MM.1S (cell line): ENCODE data around the gene MIPEP.

Experiments
- DNase-seq: peaks from one replicate; pipeline ENCODE4 v3.0.0-alpha.2; 2015
- H2AFZ ChIP-seq: fragments of 300-600 bp; sonication (generic); 2 replicates; pipeline ENCODE4 v1.6.0; 2016; ENCODE audit warnings: antibody characterized with exemption, low read length
- H3F3A ChIP-seq: fragments of 300-600 bp; sonication (generic); 2 replicates; pipeline ENCODE4 v1.6.1; 2016; ENCODE audit warnings: mild to moderate bottlenecking, antibody characterized with exemption, low read length, moderate library complexity, mixed read lengths; ENCODE audit not compliant: insufficient read depth
- H3K27ac ChIP-seq: fragments of 300-600 bp; sonication (generic); 2 replicates; pipeline ENCODE4 v1.5.1; 2016; ENCODE audit warnings: mild to moderate bottlenecking, low read length
- H3K27me3 ChIP-seq: fragments of 300-600 bp; sonication (generic); replicated peaks from 2 replicates; pipeline ENCODE4 v1.6.0; 2016; ENCODE audit warnings: low read length; ENCODE audit not compliant: insufficient read depth
- H3K36me3 ChIP-seq: fragments of 300-600 bp; sonication (generic); replicated peaks from 2 replicates; pipeline ENCODE4 v1.6.1; 2016; ENCODE audit warnings: mild to moderate bottlenecking, low read length, mixed read lengths; ENCODE audit not compliant: insufficient read depth
- H3K4me1 ChIP-seq: fragments of 300-600 bp; sonication (generic); 2 replicates; pipeline ENCODE4 v1.6.1; 2016; ENCODE audit warnings: low read length, mixed read lengths
- H3K4me2 ChIP-seq: fragments of 300-600 bp; sonication (generic); 2 replicates; pipeline ENCODE4 v1.6.0; 2016; ENCODE audit warnings: low read depth, low read length
- H3K4me3 ChIP-seq: fragments of 300-600 bp; sonication (generic); 2 replicates; pipeline ENCODE4 v1.5.1; 2016; ENCODE audit warnings: low read length, mixed read lengths
- H3K79me2 ChIP-seq: fragments of 300-600 bp; sonication (generic); 2 replicates; pipeline ENCODE4 v1.6.1; 2016; ENCODE audit warnings: mixed run types, low read length, mixed read lengths
- H3K9ac ChIP-seq: fragments of 300-600 bp; sonication (generic); 2 replicates; pipeline ENCODE4 v1.6.1; 2016; ENCODE audit warnings: low read length, mixed read lengths
- H3K9me2 ChIP-seq: fragments of 300-600 bp; sonication (generic); replicated peaks from 2 replicates; pipeline ENCODE4 v1.6.1; 2016; ENCODE audit warnings: mild to moderate bottlenecking, low read length, mixed read lengths; ENCODE audit not compliant: insufficient read depth
- H3K9me3 ChIP-seq: fragments of 300-600 bp; sonication (generic); replicated peaks from 2 replicates; pipeline ENCODE4 v1.6.1; 2016; ENCODE audit warnings: mild to moderate bottlenecking, low read length, mixed read lengths; ENCODE audit not compliant: insufficient read depth
- H4K20me1 ChIP-seq: fragments of 300-600 bp; sonication (generic); 2 replicates; pipeline ENCODE4 v1.6.1; 2016; ENCODE audit warnings: mild to moderate bottlenecking, low read length, moderate library complexity, mixed read lengths; ENCODE audit not compliant: insufficient read depth
- EZH2 ChIP-seq: fragments of 300-600 bp; sonication (generic); optimal IDR thresholded peaks from 2 replicates; pipeline ENCODE3; 2017; ENCODE audit warnings: low read depth, mild to moderate bottlenecking, antibody characterized with exemption, low read length, mixed read lengths
- EZH2phosphoT487 ChIP-seq: fragments of 300-600 bp; sonication (generic); IDR thresholded peaks from 2 replicates; pipeline ENCODE4 v1.6.1; 2018; ENCODE audit warnings: antibody characterized with exemption, low read length
- TF ChIP-seq, protein P1 (sequence below): fragments of 300-600 bp; sonication (generic); IDR thresholded peaks from 2 replicates; pipeline ENCODE4 v1.5.1; 2016; ENCODE audit warnings: antibody characterized with exemption, low read length, mixed read lengths

Gene MIPEP

DNA sequence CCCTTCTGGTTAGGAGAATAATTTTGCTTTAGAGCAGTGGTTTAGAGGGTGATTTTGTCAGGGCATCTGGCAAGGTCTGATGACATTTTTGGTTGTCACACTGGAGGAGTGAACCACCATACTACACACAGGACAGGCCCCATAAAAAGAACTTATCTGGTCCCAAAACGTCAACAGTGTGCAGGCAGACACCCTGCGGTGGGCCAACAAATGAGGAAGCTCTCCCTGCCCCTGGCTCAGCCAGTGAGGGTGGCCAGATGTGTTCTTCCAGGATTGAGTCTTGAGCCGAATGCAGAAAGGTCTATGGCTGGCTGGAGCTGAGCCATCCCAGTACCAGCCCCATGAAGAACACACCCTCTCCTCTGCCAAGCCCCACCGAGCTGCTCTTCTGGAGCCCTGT lies 149.2 kb downstream of the MIPEP start:
- Histone ChIP-seq H3K4me2 (no peak overlapping the region), H3K27ac (no peak overlapping the region), H3K4me1 (no peaks in the 10 kb centered on the region), H4K20me1 (no peaks in the 10 kb centered on the region), H3K79me2 (no peaks in the 10 kb centered on the region), H3K9me2 (no peaks in the 10 kb centered on the region), H3K36me3 (no peaks in the 10 kb centered on the region), H3K9ac (no peak overlapping the region), H3K4me3 (no peak overlapping the region), H3K27me3 (no peaks in the 10 kb centered on the region), H3K9me3 (no peaks in the 10 kb centered on the region), H3F3A (no peaks in the 10 kb centered on the region), H2AFZ (no peak overlapping the region)
- DNase-seq, result no peak
- TF ChIP-seq EZH2 (no peak), EZH2phosphoT487 (no peak)
- TF ChIP-seq, protein P1, sequence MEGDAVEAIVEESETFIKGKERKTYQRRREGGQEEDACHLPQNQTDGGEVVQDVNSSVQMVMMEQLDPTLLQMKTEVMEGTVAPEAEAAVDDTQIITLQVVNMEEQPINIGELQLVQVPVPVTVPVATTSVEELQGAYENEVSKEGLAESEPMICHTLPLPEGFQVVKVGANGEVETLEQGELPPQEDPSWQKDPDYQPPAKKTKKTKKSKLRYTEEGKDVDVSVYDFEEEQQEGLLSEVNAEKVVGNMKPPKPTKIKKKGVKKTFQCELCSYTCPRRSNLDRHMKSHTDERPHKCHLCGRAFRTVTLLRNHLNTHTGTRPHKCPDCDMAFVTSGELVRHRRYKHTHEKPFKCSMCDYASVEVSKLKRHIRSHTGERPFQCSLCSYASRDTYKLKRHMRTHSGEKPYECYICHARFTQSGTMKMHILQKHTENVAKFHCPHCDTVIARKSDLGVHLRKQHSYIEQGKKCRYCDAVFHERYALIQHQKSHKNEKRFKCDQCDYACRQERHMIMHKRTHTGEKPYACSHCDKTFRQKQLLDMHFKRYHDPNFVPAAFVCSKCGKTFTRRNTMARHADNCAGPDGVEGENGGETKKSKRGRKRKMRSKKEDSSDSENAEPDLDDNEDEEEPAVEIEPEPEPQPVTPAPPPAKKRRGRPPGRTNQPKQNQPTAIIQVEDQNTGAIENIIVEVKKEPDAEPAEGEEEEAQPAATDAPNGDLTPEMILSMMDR, result no peak

DNA sequence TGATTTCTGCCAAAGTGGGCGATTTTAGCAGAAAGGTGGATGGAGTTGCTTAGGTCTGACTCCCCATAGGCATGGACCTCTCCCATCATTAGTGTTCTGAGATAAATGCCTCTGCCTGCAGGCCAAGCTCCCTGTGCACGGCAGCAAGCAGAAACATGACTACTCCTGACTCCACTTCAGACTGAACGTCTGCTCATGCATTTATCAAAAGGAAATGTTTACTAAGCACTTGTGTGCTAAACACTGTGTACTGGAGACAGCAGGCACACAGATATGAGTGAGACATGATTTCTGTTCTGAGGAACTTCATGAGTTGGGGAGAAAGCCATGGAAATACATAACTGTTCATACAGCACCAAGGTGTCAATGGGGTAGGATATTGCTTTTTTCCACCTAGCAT lies 149.6 kb downstream of the MIPEP start:
- H4K20me1 ChIP-seq, result no peaks in the 10 kb centered on the region
- H3K4me1 ChIP-seq, result no peaks in the 10 kb centered on the region
- no peak for DNase-seq
- no peaks in the 10 kb centered on the region for H3K27me3 ChIP-seq
- no peaks in the 10 kb centered on the region for H3K9me2 ChIP-seq
- H3K4me3 ChIP-seq, result no peak overlapping the region
- H3K9me3 ChIP-seq, result no peaks in the 10 kb centered on the region
- no peak overlapping the region for H2AFZ ChIP-seq
- H3K79me2 ChIP-seq, result no peaks in the 10 kb centered on the region
- TF ChIP-seq, protein P1, result no peak
- TF ChIP-seq EZH2phosphoT487, result no peak
- TF ChIP-seq EZH2, result no peak
- H3F3A ChIP-seq, result no peaks in the 10 kb centered on the region
- no peak overlapping the region for H3K9ac ChIP-seq
- no peak overlapping the region for H3K27ac ChIP-seq
- H3K36me3 ChIP-seq, result no peaks in the 10 kb centered on the region
- H3K4me2 ChIP-seq, result no peak overlapping the region

- Histone ChIP-seq H3K4me3 (no peak overlapping the region), H3K4me2 (no peak overlapping the region), H3K9ac (no peak overlapping the region), H4K20me1 (no peaks in the 10 kb centered on the region), H3K36me3 (no peaks in the 10 kb centered on the region), H3K9me3 (no peaks in the 10 kb centered on the region), H2AFZ (no peak overlapping the region), H3K27ac (no peak overlapping the region), H3F3A (no peaks in the 10 kb centered on the region), H3K79me2 (no peaks in the 10 kb centered on the region), H3K4me1 (no peaks in the 10 kb centered on the region), H3K9me2 (no peaks in the 10 kb centered on the region), H3K27me3 (no peaks in the 10 kb centered on the region)
- no peak for DNase-seq
- TF ChIP-seq EZH2, result no peak
Measured at GRCh38 chr13:23736541-23736940, 152.7 kb downstream of the MIPEP start.

GRCh38 chr13:23735329-23735728 lies 153.9 kb downstream of the MIPEP start:
- no peak overlapping the region for H3K4me3 ChIP-seq
- no peak overlapping the region for H2AFZ ChIP-seq
- no peak overlapping the region for H3K9ac ChIP-seq
- no peaks in the 10 kb centered on the region for H3K9me3 ChIP-seq
- H3K27me3 ChIP-seq, result no peaks in the 10 kb centered on the region
- no peak for TF ChIP-seq EZH2phosphoT487
- TF ChIP-seq EZH2, result no peak
- TF ChIP-seq, protein P1, result no peak
- H3K9me2 ChIP-seq, result no peaks in the 10 kb centered on the region
- DNase-seq, result no peak
- H4K20me1 ChIP-seq, result no peaks in the 10 kb centered on the region
- H3K4me2 ChIP-seq, result no peak overlapping the region
- no peaks in the 10 kb centered on the region for H3K4me1 ChIP-seq
- H3F3A ChIP-seq, result no peaks in the 10 kb centered on the region
- H3K27ac ChIP-seq, result no peak overlapping the region
- no peaks in the 10 kb centered on the region for H3K79me2 ChIP-seq
- no peaks in the 10 kb centered on the region for H3K36me3 ChIP-seq
